C4-2B (cell line): ENCODE results near the gene KRTAP5-4.
"Not testable (repeated sequence)": the region's sequence is repeated elsewhere in the genome, so short reads cannot be mapped to it uniquely, and the experiment has no call there.

ENCODE experiments used
- H3K27ac ChIP-seq: fragments of 450-650 bp; 2 replicates; pipeline ENCODE4 v1.5.1; 2017
- ZFX ChIP-seq: fragments of 450-650 bp; IDR thresholded peaks from 2 replicates; pipeline ENCODE4 v1.6.1; 2017
- TF ChIP-seq, protein P1 (sequence below): fragments of 450-650 bp; conservative IDR thresholded peaks from 2 replicates; pipeline ENCODE4 v1.5.1; 2017; ENCODE audit warnings: mild to moderate bottlenecking

Gene KRTAP5-4

DNA sequence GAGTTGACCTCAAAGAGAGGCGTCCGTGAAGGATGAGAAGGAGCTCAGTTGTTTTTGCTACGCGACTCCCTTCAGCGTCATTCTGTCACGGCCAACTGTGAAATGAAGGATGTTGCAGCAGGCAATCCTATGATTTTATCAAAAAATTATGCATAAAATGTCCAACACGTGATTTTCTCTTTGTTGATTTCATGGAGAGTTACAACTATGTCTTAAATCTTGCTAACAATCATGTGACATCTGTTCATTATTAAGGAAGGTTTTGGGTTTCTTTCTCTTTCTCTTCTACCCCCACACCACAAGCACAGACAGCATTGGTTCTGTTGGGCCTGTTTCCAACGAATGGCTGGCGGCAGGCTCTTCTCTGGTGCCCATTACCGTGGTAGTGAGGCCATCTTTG, 3.7 kb downstream of the KRTAP5-4 start:
- no peak overlapping the region for H3K27ac ChIP-seq
- TF ChIP-seq ZFX = no peak
- TF ChIP-seq, protein P1, sequence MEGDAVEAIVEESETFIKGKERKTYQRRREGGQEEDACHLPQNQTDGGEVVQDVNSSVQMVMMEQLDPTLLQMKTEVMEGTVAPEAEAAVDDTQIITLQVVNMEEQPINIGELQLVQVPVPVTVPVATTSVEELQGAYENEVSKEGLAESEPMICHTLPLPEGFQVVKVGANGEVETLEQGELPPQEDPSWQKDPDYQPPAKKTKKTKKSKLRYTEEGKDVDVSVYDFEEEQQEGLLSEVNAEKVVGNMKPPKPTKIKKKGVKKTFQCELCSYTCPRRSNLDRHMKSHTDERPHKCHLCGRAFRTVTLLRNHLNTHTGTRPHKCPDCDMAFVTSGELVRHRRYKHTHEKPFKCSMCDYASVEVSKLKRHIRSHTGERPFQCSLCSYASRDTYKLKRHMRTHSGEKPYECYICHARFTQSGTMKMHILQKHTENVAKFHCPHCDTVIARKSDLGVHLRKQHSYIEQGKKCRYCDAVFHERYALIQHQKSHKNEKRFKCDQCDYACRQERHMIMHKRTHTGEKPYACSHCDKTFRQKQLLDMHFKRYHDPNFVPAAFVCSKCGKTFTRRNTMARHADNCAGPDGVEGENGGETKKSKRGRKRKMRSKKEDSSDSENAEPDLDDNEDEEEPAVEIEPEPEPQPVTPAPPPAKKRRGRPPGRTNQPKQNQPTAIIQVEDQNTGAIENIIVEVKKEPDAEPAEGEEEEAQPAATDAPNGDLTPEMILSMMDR = no peak

DNA sequence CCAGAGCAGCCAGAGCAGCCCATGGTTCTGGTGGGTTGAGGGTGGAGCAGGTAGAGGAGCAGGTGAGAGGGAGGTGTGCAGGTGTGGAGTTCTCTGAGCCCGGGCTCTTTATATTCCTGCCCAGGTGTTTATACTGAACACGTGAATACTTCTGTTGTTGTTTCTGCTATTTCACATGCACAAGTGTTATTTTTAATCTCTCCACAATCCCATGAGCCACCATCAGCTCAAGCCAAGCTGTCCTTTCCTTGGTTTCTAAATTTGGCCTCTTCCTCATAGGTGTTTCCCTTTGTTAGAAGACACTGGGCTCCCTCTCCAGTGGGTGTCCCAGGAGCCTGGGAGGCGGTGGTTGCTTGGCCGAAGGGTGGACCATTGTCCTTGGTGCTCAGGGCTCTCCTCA, 13.6 kb downstream of the KRTAP5-4 start, which contains the start of gene KRTAP5-3:
KRTAP5-3 (minus strand) TSS at position 101 of the 400 bp plus-strand sequence; CDS start at position 23, 78 bp downstream.
- TF ChIP-seq, protein P1 = no peak
- no peak for TF ChIP-seq ZFX
- no peak within 1 kb of the TSS for H3K27ac ChIP-seq

DNA sequence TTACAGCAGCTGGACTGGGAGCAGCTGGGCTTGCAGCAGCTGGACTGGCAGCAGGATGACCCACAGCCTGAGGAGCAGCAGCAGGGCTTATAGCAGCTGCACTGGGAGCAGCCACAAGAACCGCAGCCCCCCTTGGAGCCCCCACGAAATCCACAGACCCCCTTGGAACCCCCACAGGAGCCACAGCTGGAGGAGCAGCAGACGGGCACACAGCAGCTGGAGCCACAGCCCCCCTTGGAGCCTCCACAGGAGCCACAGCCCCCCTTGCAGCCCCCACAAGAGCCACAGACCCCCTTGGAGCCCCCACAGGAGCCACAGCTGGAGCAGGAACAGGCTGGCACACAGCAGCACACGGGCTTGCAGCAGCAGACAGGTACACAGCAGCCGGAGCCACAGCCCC, 14.0 kb downstream of the KRTAP5-4 start:
- not testable (repeated sequence) for H3K27ac ChIP-seq

DNA sequence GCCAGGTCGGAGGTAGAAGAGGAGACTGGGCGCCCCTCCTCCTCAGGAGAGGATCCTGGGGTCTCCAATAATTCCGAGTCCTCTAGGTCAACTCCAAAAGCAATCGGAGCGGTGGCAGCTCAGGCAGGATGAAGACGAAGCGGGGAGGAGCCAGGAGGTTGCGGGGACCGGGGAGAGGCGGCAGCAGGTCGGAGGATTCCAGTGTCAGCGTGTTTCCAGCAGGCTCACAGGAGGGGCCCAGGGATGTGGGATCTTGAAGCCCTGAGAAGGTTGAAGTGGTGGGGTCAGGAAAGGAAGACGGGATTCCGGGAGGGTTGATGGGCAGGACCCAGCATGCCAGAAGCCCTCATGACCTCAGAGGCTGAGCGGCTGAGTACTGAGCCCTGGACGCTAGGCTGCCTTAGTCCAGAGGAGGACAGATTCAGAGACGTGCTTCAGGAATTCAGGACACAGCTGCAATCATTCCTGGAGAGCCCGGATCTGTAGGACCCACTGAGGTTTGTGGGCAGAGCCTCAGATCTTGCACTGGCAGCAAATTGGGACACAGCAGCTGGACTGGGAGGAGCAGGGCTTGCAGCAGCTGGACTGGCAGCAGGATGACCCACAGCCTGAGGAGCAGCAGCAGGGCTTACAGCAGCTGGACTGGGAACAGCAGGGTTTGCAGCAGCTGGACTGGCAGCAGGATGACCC, 14.6 kb downstream of the KRTAP5-4 start:
- H3K27ac ChIP-seq = not testable (repeated sequence)

DNA sequence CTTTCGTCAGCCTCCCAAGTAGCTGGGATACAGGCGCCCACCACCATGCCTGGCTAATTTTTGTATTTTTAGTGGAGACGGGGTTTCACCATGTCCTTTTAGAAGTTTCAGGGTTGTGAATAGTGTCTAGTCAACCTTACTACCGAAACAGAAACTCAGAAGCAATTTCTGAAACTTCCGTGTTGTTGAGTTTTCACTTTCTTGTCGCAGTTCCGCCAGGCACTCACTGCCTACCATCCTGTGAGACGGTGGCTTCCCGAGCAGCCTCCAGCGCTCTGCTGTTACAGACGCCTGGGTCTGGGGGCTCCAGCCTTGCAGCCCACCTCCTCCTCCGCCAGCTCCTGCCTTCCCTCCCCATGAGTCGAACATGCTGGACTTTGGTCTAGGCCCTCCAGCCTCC, 16.0 kb downstream of the KRTAP5-4 start:
- H3K27ac ChIP-seq = not testable (repeated sequence)

DNA sequence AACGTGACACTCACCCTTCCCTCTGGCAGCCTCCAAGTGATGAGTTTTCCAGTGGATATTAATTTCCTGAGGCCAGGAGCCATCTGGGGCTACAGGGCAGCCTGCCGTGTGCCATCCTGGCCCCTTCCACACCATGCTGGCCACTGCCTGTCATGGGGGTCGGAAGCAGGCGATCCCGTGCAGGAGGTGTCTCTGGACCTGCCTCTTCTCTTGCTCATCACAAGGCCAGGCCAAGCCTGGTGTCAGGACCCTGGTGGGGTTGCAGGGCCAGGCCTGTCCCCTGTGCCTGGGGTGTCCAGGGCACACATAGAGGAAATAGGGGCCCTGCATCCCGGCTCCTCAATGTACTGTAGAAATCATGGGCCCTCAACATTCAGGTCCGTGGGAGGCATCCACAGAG, 17.2 kb downstream of the KRTAP5-4 start:
- TF ChIP-seq, protein P1 = no peak
- TF ChIP-seq ZFX = no peak
- no peak overlapping the region for H3K27ac ChIP-seq

DNA sequence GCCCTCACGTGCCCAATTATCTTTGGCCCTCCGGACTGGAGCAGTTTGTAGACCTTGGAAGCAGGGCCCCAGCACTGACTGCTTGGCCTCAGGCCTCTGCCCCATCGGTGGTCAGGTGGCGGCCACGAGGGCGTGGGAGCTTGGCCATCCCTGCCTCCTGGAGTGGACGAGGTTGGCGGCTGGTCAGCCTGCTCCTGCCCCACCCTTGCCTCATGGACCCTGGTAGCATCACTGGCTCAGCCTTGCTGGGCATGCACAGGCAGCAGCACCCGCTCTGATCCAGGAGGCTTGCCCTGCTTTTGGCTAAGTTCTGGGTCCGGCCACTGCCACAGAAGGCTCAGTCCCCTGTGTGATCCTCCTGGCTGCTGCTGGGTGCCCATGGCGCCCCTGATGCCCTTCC, 17.8 kb downstream of the KRTAP5-4 start:
- no peak for TF ChIP-seq ZFX
- TF ChIP-seq, protein P1 = no peak
- H3K27ac ChIP-seq = no peak overlapping the region

DNA sequence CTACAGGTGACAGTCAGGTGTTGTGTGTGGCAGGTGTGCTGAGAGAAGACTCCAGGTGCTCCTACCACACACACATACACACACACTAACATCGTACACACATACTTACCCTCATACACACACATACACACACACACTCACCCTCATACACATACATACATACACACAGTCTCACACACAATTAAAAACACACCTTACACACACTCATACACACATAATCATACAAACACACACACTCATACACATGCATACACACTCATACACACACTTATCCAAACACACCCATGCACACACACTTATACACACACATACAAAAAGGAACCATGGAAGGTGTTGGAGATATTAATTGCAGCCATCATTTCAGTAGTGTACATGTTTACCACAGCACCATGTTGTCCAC, 18.3 kb downstream of the KRTAP5-4 start:
- no peak overlapping the region for H3K27ac ChIP-seq
- TF ChIP-seq, protein P1 = no peak
- no peak for TF ChIP-seq ZFX

DNA sequence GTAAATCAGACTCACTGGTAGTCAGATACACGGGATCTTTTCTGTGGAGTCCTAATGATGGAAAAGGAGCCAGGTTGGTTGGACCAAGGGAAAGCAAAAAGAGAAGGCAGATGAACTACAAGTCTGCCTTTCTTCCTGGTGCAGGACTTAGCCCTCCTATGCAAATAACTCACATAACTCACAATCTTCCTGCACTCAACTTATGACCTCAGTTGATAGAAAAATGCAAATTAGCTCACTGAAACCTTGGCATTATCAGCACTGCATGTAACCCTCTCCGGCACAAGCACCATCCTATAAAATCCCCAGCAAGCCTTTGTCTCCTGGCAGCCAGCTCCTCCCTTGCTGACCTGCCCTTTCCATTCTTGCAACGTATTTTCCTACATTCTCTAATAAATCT, 20.3 kb downstream of the KRTAP5-4 start:
- not testable (repeated sequence) for H3K27ac ChIP-seq

DNA sequence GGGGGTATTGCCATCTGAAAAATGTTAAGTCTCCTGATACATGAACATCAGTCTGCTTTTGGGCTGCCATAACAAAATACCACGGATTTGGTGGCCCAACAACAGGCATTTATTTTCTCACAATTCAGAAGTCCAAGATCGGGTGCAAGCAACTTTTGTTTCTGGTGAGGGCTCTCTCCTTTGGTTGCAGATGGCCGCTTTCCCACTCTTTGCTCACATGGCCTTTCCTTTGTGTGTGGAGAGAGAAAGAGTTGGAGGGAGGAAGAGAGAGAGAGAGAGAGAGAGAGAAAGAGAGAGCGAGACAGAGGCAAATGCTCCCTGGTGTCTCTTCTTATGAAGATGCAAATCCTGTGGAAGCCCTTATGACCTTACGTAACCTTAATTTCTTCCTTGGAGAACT, 21.3 kb downstream of the KRTAP5-4 start:
- TF ChIP-seq ZFX = no peak
- TF ChIP-seq, protein P1 = no peak
- H3K27ac ChIP-seq = no peak overlapping the region
